HS-5 (cell line): ENCODE results near the gene MPEG1.

Experiments used
- DNase-seq: peaks from one replicate; pipeline ENCODE4 v3.0.0-alpha.2; 2012; ENCODE audit warnings: low read depth

Gene MPEG1

GRCh38 chr11:59216641-59217564 is 4.2 kb upstream of the MPEG1 start:
- peak; percentile 74 for DNase-seq

- DNase-seq: no peak
Observed at GRCh38 chr11:59214141-59214893, 1.6 kb upstream of the MPEG1 start.

- no peak for DNase-seq
Observed at GRCh38 chr11:59212222-59212621, 505 bp downstream of the MPEG1 start.

GRCh38 chr11:59208956-59209355 is 3.8 kb downstream of the MPEG1 start:
- no peak for DNase-seq

GRCh38 chr11:59207988-59208451 is 4.7 kb downstream of the MPEG1 start:
- DNase-seq: no peak

- no peak for DNase-seq
Observed at GRCh38 chr11:59206635-59207034, 6.1 kb downstream of the MPEG1 start.

GRCh38 chr11:59205648-59206047 is 7.1 kb downstream of the MPEG1 start:
- DNase-seq: no peak

- DNase-seq: no peak
Observed at GRCh38 chr11:59204746-59205145, 8.0 kb downstream of the MPEG1 start.

- DNase-seq: no peak
Observed at GRCh38 chr11:59201353-59201752, 11.4 kb downstream of the MPEG1 start.

- no peak for DNase-seq
Observed at GRCh38 chr11:59200423-59200746, 12.3 kb downstream of the MPEG1 start.

- DNase-seq: no peak
Observed at GRCh38 chr11:59199546-59200422, 12.9 kb downstream of the MPEG1 start.

GRCh38 chr11:59198726-59199125 is 14.0 kb downstream of the MPEG1 start:
- no peak for DNase-seq

GRCh38 chr11:59197991-59198390 is 14.7 kb downstream of the MPEG1 start:
- DNase-seq: no peak

GRCh38 chr11:59196777-59197176 is 15.9 kb downstream of the MPEG1 start:
- no peak for DNase-seq

- DNase-seq: no peak
Observed at GRCh38 chr11:59195586-59195985, 17.1 kb downstream of the MPEG1 start.

GRCh38 chr11:59193587-59194130 is 19.1 kb downstream of the MPEG1 start:
- DNase-seq: no peak

GRCh38 chr11:59192446-59193020 is 20.2 kb downstream of the MPEG1 start:
- no peak for DNase-seq

- DNase-seq: no peak
Observed at GRCh38 chr11:59191890-59192289, 20.8 kb downstream of the MPEG1 start.

GRCh38 chr11:59191095-59191494 is 21.6 kb downstream of the MPEG1 start:
- no peak for DNase-seq

- DNase-seq: no peak
Observed at GRCh38 chr11:59189986-59190385, 22.7 kb downstream of the MPEG1 start.

GRCh38 chr11:59188954-59189353 is 23.8 kb downstream of the MPEG1 start:
- no peak for DNase-seq

- DNase-seq: no peak
Observed at GRCh38 chr11:59187587-59187986, 25.1 kb downstream of the MPEG1 start.
